Activated CD4-positive, alpha-beta T cell treated with anti-CD3 and anti-CD28 coated beads for 36 hours (primary cell): ENCODE data around the gene FAM3D. TPM values are rescaled to one million over a fixed set of nuclear protein-coding genes. Genes with fewer than 3 reads are reported as not detected.

ENCODE experiments used
- ATAC-seq: fragments of 200-7000 bp; cut with Tn5 transposase; one replicate; pipeline ENCODE4 v1.10.0; 2021; ENCODE audit warnings: mild to moderate bottlenecking, moderate library complexity
- CTCF ChIA-PET: fragments of 350-600 bp; sonication (Branson Sonifier 250); formaldehyde crosslinking; loops from one replicate; lab custom pipeline; 2021; ENCODE audit warnings: antibody characterized with exemption; lab: Charles Lee
- POLR2A ChIA-PET: fragments of 350-600 bp; sonication (Branson Sonifier 250); formaldehyde crosslinking; loops from one replicate; lab custom pipeline; 2021; ENCODE audit warnings: antibody characterized with exemption, inconsistent platforms; lab: Charles Lee
- DNase-seq: peaks from one replicate; pipeline ENCODE4 v3.0.0-alpha.2; 2020
- H3K27ac Mint-ChIP-seq: one replicate; pipeline ENCODE4 v1.8.0; 2021; ENCODE audit warnings: mixed read lengths
- H3K27me3 Mint-ChIP-seq: one replicate; pipeline ENCODE4 v1.8.0; 2021; ENCODE audit warnings: mixed read lengths
- H3K36me3 Mint-ChIP-seq: one replicate; pipeline ENCODE4 v1.8.0; 2021; ENCODE audit warnings: low read depth, mixed read lengths
- H3K4me1 Mint-ChIP-seq: one replicate; pipeline ENCODE4 v1.8.0; 2021; ENCODE audit warnings: mixed read lengths
- H3K4me3 Mint-ChIP-seq: one replicate; pipeline ENCODE4 v1.8.0; 2021; ENCODE audit warnings: mild to moderate bottlenecking, moderate library complexity, mixed read lengths
- H3K9me3 Mint-ChIP-seq: one replicate; pipeline ENCODE4 v1.8.0; 2021; ENCODE audit warnings: low read depth, mixed read lengths
- intact Hi-C, 2 experiments: fragments of 100-400 bp; cut with DNase I in 1 of 2; cut with micrococcal nuclease in 1 of 2; formaldehyde crosslinking; loops; one replicate each; pipeline versions ENCODE4 v1.14.2 to v1.15.1; 2022 to 2024; cut with DNase I, micrococcal nuclease
- total RNA-seq, 2 experiments: library from RNA; stranded (reverse); gene quantifications; one replicate each; pipeline ENCODE4 v1.2.3, GENCODE V29; 2021

FAM3D gene
- total RNA-seq, 2 experiments from 2014 or later, result not detected

GRCh38 chr3:58626841-58627569 is 39.6 kb downstream of the FAM3D start:
- CTCF ChIA-PET, result interaction anchor here (0.6 to 1.6 kb wide), 6 partner anchors 12 to 212 kb away, joined by 3 to 6 read pairs (median 3); no protein-coding TSS in a partner anchor
- Mint-ChIP-seq H3K4me1 (no peaks in the 10 kb centered on the region), H3K27me3 (peaks cover 5% of the 10 kb centered on the region), H3K4me3 (no peak overlapping the region), H3K36me3 (no peaks in the 10 kb centered on the region), H3K27ac (no peak overlapping the region), H3K9me3 (no peaks in the 10 kb centered on the region)
- intact Hi-C loops, result loop anchor here in 1 of 2 experiments (5.0 kb wide), 1 partner anchor 450 kb away; no protein-coding TSS in a partner anchor
- DNase-seq, result no peak
- no peak for ATAC-seq
- POLR2A ChIA-PET, result no interaction called here

GRCh38 chr3:58625196-58625824 is 41.3 kb downstream of the FAM3D start:
- Mint-ChIP-seq H3K9me3 (no peaks in the 10 kb centered on the region), H3K4me3 (no peak overlapping the region), H3K36me3 (no peaks in the 10 kb centered on the region), H3K27ac (no peak overlapping the region), H3K4me1 (no peaks in the 10 kb centered on the region), H3K27me3 (no peaks in the 10 kb centered on the region)
- no peak for DNase-seq
- ChIA-PET CTCF (interaction anchor here (1.0 to 1.6 kb wide), 4 partner anchors 9 to 57 kb away, joined by 3 to 6 read pairs (median 4); no protein-coding TSS in a partner anchor), POLR2A (no interaction called here)
- ATAC-seq, result no peak
- intact Hi-C loops, result loop anchor here in 1 of 2 experiments (5.0 kb wide), 1 partner anchor 448 kb away; no protein-coding TSS in a partner anchor

DNA sequence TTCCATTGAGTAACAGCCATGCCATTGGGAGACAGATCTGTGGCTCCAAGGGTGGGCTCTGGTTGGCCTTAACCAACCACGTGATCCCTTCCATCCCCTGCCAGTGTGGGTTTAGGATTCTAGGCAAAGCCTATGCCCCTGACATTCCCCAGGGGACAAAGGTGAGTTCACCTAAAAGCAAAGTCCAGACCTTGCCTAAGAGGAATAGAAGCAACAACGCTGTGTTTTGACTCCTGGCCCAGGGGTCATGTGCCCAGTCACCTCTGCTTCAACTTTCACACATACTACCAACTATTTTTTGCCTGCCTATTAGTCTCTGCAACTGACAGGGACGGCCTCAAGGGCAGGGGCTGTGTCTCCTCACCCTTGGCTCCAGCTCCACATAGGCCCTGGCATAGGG is 42.0 kb downstream of the FAM3D start:
- CTCF ChIA-PET, result interaction anchor here (0.6 kb wide), 1 partner anchor 34 kb away, joined by 3 read pairs; no protein-coding TSS in a partner anchor
- POLR2A ChIA-PET, result no interaction called here

DNA sequence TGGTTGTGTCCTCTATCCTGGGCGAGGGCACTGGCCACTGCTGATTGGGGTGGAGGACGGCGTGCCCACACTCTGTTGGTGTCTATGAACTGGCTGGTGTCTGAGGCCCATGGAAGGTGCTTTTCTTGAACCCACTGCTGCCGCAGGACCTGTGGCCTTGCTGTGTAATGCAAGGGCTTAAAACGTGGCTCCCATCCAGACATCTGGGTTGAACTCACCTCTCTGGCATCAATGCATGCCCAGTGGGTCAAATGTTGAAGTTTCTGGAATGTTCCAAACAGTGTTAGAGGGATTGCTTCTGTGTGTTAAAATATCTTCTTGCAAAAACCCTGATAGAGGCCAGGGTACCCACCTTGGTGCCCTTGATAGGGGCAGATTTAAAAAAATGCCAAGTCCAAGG is 42.6 kb downstream of the FAM3D start:
- Mint-ChIP-seq H3K36me3 (no peaks in the 10 kb centered on the region), H3K27me3 (no peaks in the 10 kb centered on the region), H3K27ac (no peak overlapping the region), H3K9me3 (no peaks in the 10 kb centered on the region), H3K4me1 (no peaks in the 10 kb centered on the region), H3K4me3 (no peak overlapping the region)
- no peak for DNase-seq
- POLR2A ChIA-PET, result no interaction called here
- intact Hi-C loops, result no loop called here
- CTCF ChIA-PET, result interaction anchor here (0.6 kb wide), 1 partner anchor 53 kb away, joined by 3 read pairs; no protein-coding TSS in a partner anchor
- no peak for ATAC-seq

More for the DNA sequence above, 42.0 kb downstream of the FAM3D start:
- H3K4me3 Mint-ChIP-seq, result no peak overlapping the region
- ATAC-seq, result no peak
- H3K4me1 Mint-ChIP-seq, result no peaks in the 10 kb centered on the region
- H3K27ac Mint-ChIP-seq, result no peak overlapping the region
- DNase-seq, result no peak
- no peaks in the 10 kb centered on the region for H3K36me3 Mint-ChIP-seq
- H3K27me3 Mint-ChIP-seq, result no peaks in the 10 kb centered on the region
- H3K9me3 Mint-ChIP-seq, result no peaks in the 10 kb centered on the region
- intact Hi-C loops, result no loop called here

- H3K27ac Mint-ChIP-seq, result no peak overlapping the region
- H3K4me3 Mint-ChIP-seq, result no peak overlapping the region
- no peak for ATAC-seq
- no peaks in the 10 kb centered on the region for H3K4me1 Mint-ChIP-seq
- CTCF ChIA-PET, result interaction anchor here (0.6 kb wide), 2 partner anchors 49 to 52 kb away, joined by 3 to 4 read pairs; no protein-coding TSS in a partner anchor
- DNase-seq, result no peak
- POLR2A ChIA-PET, result no interaction called here
- intact Hi-C loops, result no loop called here
- no peaks in the 10 kb centered on the region for H3K27me3 Mint-ChIP-seq
- H3K9me3 Mint-ChIP-seq, result no peaks in the 10 kb centered on the region
- H3K36me3 Mint-ChIP-seq, result no peaks in the 10 kb centered on the region
These were observed 43.1 kb downstream of the FAM3D start for GRCh38 chr3:58623478-58623877.

DNA sequence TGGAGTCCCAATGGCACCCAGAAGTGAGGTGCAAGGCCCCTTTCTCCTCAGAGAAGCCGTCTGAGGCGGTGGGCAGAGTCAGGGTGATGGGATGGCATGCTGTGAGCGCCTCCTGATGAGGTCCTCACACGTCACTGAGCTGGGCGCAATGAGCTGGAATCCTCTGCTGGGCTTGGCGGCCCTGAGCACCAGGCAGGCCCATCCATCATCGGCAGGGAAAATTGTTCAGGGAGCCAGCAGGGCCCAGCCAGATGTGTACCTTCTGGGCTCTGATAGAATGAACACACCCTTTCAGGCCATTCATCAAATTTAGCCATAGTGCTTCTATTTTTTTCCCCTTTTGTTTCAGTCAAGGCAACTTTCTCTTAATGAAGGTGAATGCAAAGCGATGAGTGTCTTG is 43.7 kb downstream of the FAM3D start:
- ATAC-seq (no peak), DNase-seq (no peak)
- intact Hi-C loops, result no loop called here
- POLR2A ChIA-PET, result no interaction called here
- Mint-ChIP-seq H3K9me3 (no peaks in the 10 kb centered on the region), H3K27ac (no peak overlapping the region), H3K4me3 (no peak overlapping the region), H3K36me3 (no peaks in the 10 kb centered on the region), H3K27me3 (no peaks in the 10 kb centered on the region), H3K4me1 (no peaks in the 10 kb centered on the region)
- CTCF ChIA-PET, result interaction anchor here (0.6 kb wide), 2 partner anchors 49 to 451 kb away, joined by 3 to 4 read pairs; no protein-coding TSS in a partner anchor

- Mint-ChIP-seq H3K36me3 (no peaks in the 10 kb centered on the region), H3K27me3 (no peaks in the 10 kb centered on the region), H3K4me1 (no peaks in the 10 kb centered on the region), H3K4me3 (no peak overlapping the region), H3K9me3 (no peaks in the 10 kb centered on the region), H3K27ac (no peak overlapping the region)
- DNase-seq (no peak), ATAC-seq (no peak)
- intact Hi-C loops, result no loop called here
- CTCF ChIA-PET, result interaction anchor here (0.6 kb wide), 1 partner anchor 451 kb away, joined by 3 read pairs; no protein-coding TSS in a partner anchor
- POLR2A ChIA-PET, result interaction anchor here (0.5 kb wide), 1 partner anchor 10 kb away, joined by 6 read pairs; no protein-coding TSS in a partner anchor
These were observed 44.1 kb downstream of the FAM3D start for GRCh38 chr3:58622436-58622835.

GRCh38 chr3:58621086-58621830 is 45.3 kb downstream of the FAM3D start:
- H3K4me3 Mint-ChIP-seq, result no peak overlapping the region
- no peaks in the 10 kb centered on the region for H3K27me3 Mint-ChIP-seq
- ChIA-PET CTCF (interaction anchor here (0.6 to 1.2 kb wide), 3 partner anchors 47 to 210 kb away, joined by 3 read pairs; no protein-coding TSS in a partner anchor), POLR2A (no interaction called here)
- H3K4me1 Mint-ChIP-seq, result no peaks in the 10 kb centered on the region
- intact Hi-C loops, result no loop called here
- DNase-seq, result no peak
- no peaks in the 10 kb centered on the region for H3K36me3 Mint-ChIP-seq
- H3K27ac Mint-ChIP-seq, result no peak overlapping the region
- no peak for ATAC-seq
- H3K9me3 Mint-ChIP-seq, result no peaks in the 10 kb centered on the region

DNA sequence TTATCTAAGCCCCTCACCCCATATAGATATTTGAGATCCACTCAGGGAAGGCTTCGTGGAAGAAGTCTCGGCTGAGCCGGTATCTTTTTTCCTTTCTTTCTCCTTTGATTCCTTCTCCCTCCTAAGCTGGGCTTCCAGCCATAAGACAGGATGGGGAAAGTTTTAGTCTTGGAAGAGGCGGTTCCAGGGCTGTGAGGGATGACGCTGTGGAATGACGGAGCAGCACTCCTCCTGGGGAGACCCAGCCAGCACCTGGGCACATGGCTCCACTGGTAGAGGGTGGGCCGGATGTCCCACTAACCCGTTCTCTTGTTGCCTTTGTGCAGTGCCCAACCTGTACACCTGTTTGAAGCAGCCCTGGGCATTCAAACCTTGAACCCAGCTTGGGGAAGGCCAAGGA is 46.2 kb downstream of the FAM3D start:
- CTCF ChIA-PET, result no interaction called here
- Mint-ChIP-seq H3K36me3 (no peaks in the 10 kb centered on the region), H3K9me3 (no peaks in the 10 kb centered on the region), H3K4me1 (no peaks in the 10 kb centered on the region), H3K4me3 (no peak overlapping the region), H3K27ac (no peak overlapping the region), H3K27me3 (no peaks in the 10 kb centered on the region)
- intact Hi-C loops, result no loop called here
- ATAC-seq, result no peak
- POLR2A ChIA-PET, result no interaction called here
- no peak for DNase-seq

- Mint-ChIP-seq H3K4me1 (no peaks in the 10 kb centered on the region), H3K27ac (no peak overlapping the region), H3K4me3 (no peak overlapping the region), H3K9me3 (no peaks in the 10 kb centered on the region), H3K36me3 (no peaks in the 10 kb centered on the region), H3K27me3 (no peaks in the 10 kb centered on the region)
- no peak for DNase-seq
- no peak for ATAC-seq
- intact Hi-C loops, result no loop called here
- ChIA-PET CTCF (interaction anchor here (1.5 kb wide), 1 partner anchor 13 kb away, joined by 8 read pairs; no protein-coding TSS in a partner anchor), POLR2A (no interaction called here)
These were observed 49.2 kb downstream of the FAM3D start for GRCh38 chr3:58617338-58617761.
